Panc1 (cell line): ENCODE results near the gene TMEM212. TPM values are rescaled to one million over a fixed set of nuclear protein-coding genes. Genes with fewer than 3 reads are reported as not detected.

ENCODE experiments used
- ATAC-seq: fragments of 200-7000 bp; cut with Tn5 transposase; 2 replicates; pipeline ENCODE4 v1.9.1; 2020; ENCODE audit warnings: mild to moderate bottlenecking, moderate library complexity
- BruUV-seq: library from RNA; stranded (reverse); fragments of 400-500 nt; replicated peaks from 2 replicates; lab custom pipeline; 2021; lab: Mats Ljungman, UMichigan
- CTCF ChIA-PET: fragments of 300-600 bp; sonication (Branson Sonifier 250); formaldehyde crosslinking; loops from one replicate; lab custom pipeline; 2022; ENCODE audit warnings: antibody characterized with exemption; lab: Charles Lee
- POLR2A ChIA-PET: fragments of 300-600 bp; sonication (Branson Sonifier 250); formaldehyde crosslinking; loops from one replicate; lab custom pipeline; 2022; ENCODE audit warnings: antibody characterized with exemption; lab: Charles Lee
- DNase-seq: peaks from one replicate; pipeline ENCODE4 v3.0.0-alpha.2; 2010; ENCODE audit warnings: low read depth, low spot score
- H3K27ac ChIP-seq: 2 replicates; pipeline ENCODE4 v1.5.1; 2011; ENCODE audit warnings: mild to moderate bottlenecking, low read length, inconsistent platforms
- H3K27me3 ChIP-seq: fragments of 200-500 bp; sonication (Bioruptor generic); 2 replicates; pipeline ENCODE4 v1.6.0; 2014; ENCODE audit warnings: low read length, inconsistent platforms; ENCODE audit not compliant: control insufficient read depth, insufficient read depth
- H3K36me3 ChIP-seq: fragments of 200-500 bp; sonication (Bioruptor generic); 2 replicates; pipeline ENCODE4 v1.5.1; 2014; ENCODE audit warnings: inconsistent platforms, mild to moderate bottlenecking, low read length, moderate library complexity; ENCODE audit not compliant: control insufficient read depth, insufficient read depth
- H3K4me1 ChIP-seq: 2 replicates; pipeline ENCODE4 v1.5.1; 2011; ENCODE audit warnings: inconsistent platforms, mild to moderate bottlenecking, low read length, moderate library complexity; ENCODE audit not compliant: control insufficient read depth, insufficient read depth
- H3K4me3 ChIP-seq, 2 experiments: 2 replicates each; pipeline ENCODE4 v1.5.1; 2011 to 2012; ENCODE audit warnings: low read depth in 2 of 2, low read length in 2 of 2, mild to moderate bottlenecking in 2 of 2, inconsistent platforms in 1 of 2, moderate library complexity in 1 of 2
- H3K9me3 ChIP-seq: fragments of 200-500 bp; sonication (Bioruptor generic); 2 replicates; pipeline ENCODE4 v1.5.1; 2014; ENCODE audit warnings: low read depth, mild to moderate bottlenecking, inconsistent platforms, low read length, moderate library complexity; ENCODE audit not compliant: control insufficient read depth, insufficient read depth
- CTCF ChIP-seq: fragments of 450-650 bp; IDR thresholded peaks from 2 replicates; pipeline ENCODE4 v1.5.1; 2017; ENCODE audit warnings: mild to moderate bottlenecking
- POLR2AphosphoS5 ChIP-seq: IDR thresholded peaks from 2 replicates; pipeline ENCODE4 v1.6.1; 2012; ENCODE audit warnings: mild to moderate bottlenecking, low read depth, low read length, moderate library complexity
- SIN3A ChIP-seq: IDR thresholded peaks from 2 replicates; pipeline ENCODE4 v1.6.1; 2012; ENCODE audit warnings: low read depth, mild to moderate bottlenecking, low read length, moderate library complexity, borderline replicate concordance; ENCODE audit not compliant: insufficient read depth
- TCF7L2 ChIP-seq: IDR thresholded peaks from 2 replicates; pipeline ENCODE4 v1.6.1; 2011; ENCODE audit warnings: mild to moderate bottlenecking, low read depth, low read length, inconsistent platforms
- in situ Hi-C: cut with HindIII; loops from 2 replicates; pipeline ENCODE4 v1.10.0; 2016; ENCODE audit warnings: low sequenced_read_pairs, low pct_unique_long_range_greater_than_20kb
- intact Hi-C: fragments of 100-400 bp; cut with micrococcal nuclease; formaldehyde crosslinking; loops from one replicate; pipeline ENCODE4 v1.10.0; 2022; ENCODE audit not compliant: unreplicated experiment
- total RNA-seq: library from RNA; stranded (reverse); gene quantifications from one replicate; pipeline ENCODE4 v1.2.1, GENCODE V29; 2021; ENCODE audit not compliant: unreplicated experiment
- TF ChIP-seq, protein P1 (sequence below), 2 experiments: IDR thresholded peaks; 2 replicates each; pipeline ENCODE4 v1.6.1; 2011 to 2012; ENCODE audit warnings: low read depth in 2 of 2, control low read depth in 1 of 2, low read length in 1 of 2, mild to moderate bottlenecking in 1 of 2, moderate library complexity in 1 of 2; ENCODE audit not compliant: insufficient read depth in 1 of 2

TMEM212 gene
- total RNA-seq, 1 experiment from 2014 or later, result not detected

GRCh38 chr3:171876680-171877147, 33.6 kb downstream of the TMEM212 start:
- Histone ChIP-seq H3K27ac (no peak overlapping the region), H3K4me1 (peaks cover 3% of the 10 kb centered on the region; the same call in 1 of the 2 replicates), H3K27me3 (peaks cover 4% of the 10 kb centered on the region; the same call in 1 of the 2 replicates), H3K36me3 (no peaks in the 10 kb centered on the region), H3K4me3 (no peak overlapping the region), H3K9me3 (no peaks in the 10 kb centered on the region)
- DNase-seq (no peak), ATAC-seq (no peak)
- no TSS peak for BruUV-seq
- intact Hi-C loops, result no loop called here
- CTCF ChIA-PET, result interaction anchor here (0.7 kb wide), 1 partner anchor 437 kb away, joined by 8 read pairs; no protein-coding TSS in a partner anchor
- POLR2A ChIA-PET, result no interaction called here
- in situ Hi-C loops, result no loop called here
- TF ChIP-seq POLR2AphosphoS5 (no peak), CTCF (no peak), TCF7L2 (no peak), SIN3A (no peak)
- TF ChIP-seq, protein P1, sequence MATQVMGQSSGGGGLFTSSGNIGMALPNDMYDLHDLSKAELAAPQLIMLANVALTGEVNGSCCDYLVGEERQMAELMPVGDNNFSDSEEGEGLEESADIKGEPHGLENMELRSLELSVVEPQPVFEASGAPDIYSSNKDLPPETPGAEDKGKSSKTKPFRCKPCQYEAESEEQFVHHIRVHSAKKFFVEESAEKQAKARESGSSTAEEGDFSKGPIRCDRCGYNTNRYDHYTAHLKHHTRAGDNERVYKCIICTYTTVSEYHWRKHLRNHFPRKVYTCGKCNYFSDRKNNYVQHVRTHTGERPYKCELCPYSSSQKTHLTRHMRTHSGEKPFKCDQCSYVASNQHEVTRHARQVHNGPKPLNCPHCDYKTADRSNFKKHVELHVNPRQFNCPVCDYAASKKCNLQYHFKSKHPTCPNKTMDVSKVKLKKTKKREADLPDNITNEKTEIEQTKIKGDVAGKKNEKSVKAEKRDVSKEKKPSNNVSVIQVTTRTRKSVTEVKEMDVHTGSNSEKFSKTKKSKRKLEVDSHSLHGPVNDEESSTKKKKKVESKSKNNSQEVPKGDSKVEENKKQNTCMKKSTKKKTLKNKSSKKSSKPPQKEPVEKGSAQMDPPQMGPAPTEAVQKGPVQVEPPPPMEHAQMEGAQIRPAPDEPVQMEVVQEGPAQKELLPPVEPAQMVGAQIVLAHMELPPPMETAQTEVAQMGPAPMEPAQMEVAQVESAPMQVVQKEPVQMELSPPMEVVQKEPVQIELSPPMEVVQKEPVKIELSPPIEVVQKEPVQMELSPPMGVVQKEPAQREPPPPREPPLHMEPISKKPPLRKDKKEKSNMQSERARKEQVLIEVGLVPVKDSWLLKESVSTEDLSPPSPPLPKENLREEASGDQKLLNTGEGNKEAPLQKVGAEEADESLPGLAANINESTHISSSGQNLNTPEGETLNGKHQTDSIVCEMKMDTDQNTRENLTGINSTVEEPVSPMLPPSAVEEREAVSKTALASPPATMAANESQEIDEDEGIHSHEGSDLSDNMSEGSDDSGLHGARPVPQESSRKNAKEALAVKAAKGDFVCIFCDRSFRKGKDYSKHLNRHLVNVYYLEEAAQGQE (IDR thresholded peaks at IDR 0.05; ENCODE audit: insufficient read depth in 1 of 2, low read depth in 2 of 2, low read length in 1 of 2), result no peak

- in situ Hi-C loops, result no loop called here
- no peak overlapping the region for H3K27ac ChIP-seq
- BruUV-seq, result no TSS peak
- intact Hi-C loops, result no loop called here
- ChIA-PET CTCF (no interaction called here), POLR2A (no interaction called here)
- TF ChIP-seq, protein P1 (IDR thresholded peaks at IDR 0.05; ENCODE audit: insufficient read depth in 1 of 2, low read depth in 2 of 2, low read length in 1 of 2), result no peak
- TF ChIP-seq CTCF (no peak), SIN3A (no peak), POLR2AphosphoS5 (no peak), TCF7L2 (no peak)
- ATAC-seq (no peak), DNase-seq (no peak)
- no peaks in the 10 kb centered on the region for H3K9me3 ChIP-seq
- H3K4me3 ChIP-seq, result no peak overlapping the region
- no peaks in the 10 kb centered on the region for H3K36me3 ChIP-seq
- H3K4me1 ChIP-seq, result peaks cover 3% of the 10 kb centered on the region; the same call in 1 of the 2 replicates
- H3K27me3 ChIP-seq, result peaks cover 10% of the 10 kb centered on the region
Measured at GRCh38 chr3:171878461-171879225, 35.5 kb downstream of the TMEM212 start.
